Activated naive CD8-positive, alpha-beta T cell treated with anti-CD3 and anti-CD28 coated beads, Interleukin-2, amount 50 U/mL, for 24 hours (primary cell): ENCODE results near the gene PDE4D.
A peak's percentile ranks its signal among the peaks of the same experiment; 100 is the strongest.
"Not testable (repeated sequence)": the region's sequence is repeated elsewhere in the genome, so short reads cannot be mapped to it uniquely, and the experiment has no call there.

Source experiments
- ATAC-seq: fragments of 150-1000 bp; cut with Tn5 transposase; one replicate; pipeline ENCODE4 v1.10.0; 2021
- DNase-seq: peaks from one replicate; pipeline ENCODE4 v3.0.0; 2021
- H3K27ac Mint-ChIP-seq: one replicate; pipeline ENCODE4 v1.8.0; 2021; ENCODE audit warnings: mild to moderate bottlenecking, mixed read lengths
- H3K27me3 Mint-ChIP-seq: one replicate; pipeline ENCODE4 v1.8.0; 2021; ENCODE audit warnings: mixed read lengths
- H3K36me3 Mint-ChIP-seq: one replicate; pipeline ENCODE4 v1.8.0; 2021; ENCODE audit warnings: low read depth, mixed read lengths
- H3K4me1 Mint-ChIP-seq: one replicate; pipeline ENCODE4 v1.8.0; 2021; ENCODE audit warnings: mixed read lengths
- H3K4me3 Mint-ChIP-seq: one replicate; pipeline ENCODE4 v1.8.0; 2021; ENCODE audit warnings: mild to moderate bottlenecking, moderate library complexity, mixed read lengths
- H3K9me3 Mint-ChIP-seq: one replicate; pipeline ENCODE4 v1.8.0; 2021; ENCODE audit warnings: mixed read lengths

Gene PDE4D

DNA sequence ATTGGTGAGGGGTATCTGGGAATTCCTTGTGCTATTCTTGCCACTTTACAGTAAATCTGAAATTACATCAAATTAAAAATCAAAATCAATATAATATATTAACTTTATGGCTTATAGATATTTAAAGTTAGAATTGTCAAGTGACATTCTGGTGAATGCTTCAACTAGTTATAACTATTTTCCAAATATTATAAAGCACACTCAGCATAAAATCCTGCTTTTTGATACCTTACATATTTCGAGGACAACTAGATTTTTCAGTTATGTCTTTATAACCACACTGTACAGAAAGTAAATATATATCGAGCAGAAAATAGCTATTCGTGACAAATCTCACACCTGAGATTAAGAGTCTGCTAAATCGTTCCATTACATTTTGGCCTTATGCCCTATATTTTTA lies 210.2 kb downstream of the PDE4D start:
- Mint-ChIP-seq H3K4me3 (no peak overlapping the region), H3K4me1 (no peaks in the 10 kb centered on the region), H3K36me3 (no peaks in the 10 kb centered on the region), H3K27me3 (no peaks in the 10 kb centered on the region), H3K27ac (no peak overlapping the region), H3K9me3 (no peaks in the 10 kb centered on the region)
- no peak for DNase-seq
- no peak for ATAC-seq

DNA sequence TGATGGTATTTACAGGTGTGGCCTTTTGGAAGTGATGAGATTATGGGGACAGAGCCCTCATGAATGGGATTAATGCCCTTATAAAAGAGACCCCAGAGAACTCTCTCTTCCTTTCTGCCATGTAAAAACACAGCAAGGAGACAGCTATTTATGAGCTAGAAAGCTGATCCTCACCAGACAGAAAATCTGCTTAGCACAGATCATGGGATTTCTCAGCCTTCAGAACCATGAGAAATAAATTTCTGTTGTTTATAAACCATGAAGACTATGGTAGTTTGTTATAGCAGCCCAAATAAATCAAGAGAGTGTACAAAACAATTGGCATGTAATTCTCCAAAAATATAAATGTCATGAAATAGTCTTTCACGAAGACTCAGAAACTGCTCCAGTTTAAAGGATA lies 211.0 kb downstream of the PDE4D start:
- DNase-seq (no peak), ATAC-seq (no peak)
- H3K27ac Mint-ChIP-seq = no peak overlapping the region
- no peak overlapping the region for H3K4me3 Mint-ChIP-seq
- no peaks in the 10 kb centered on the region for H3K36me3 Mint-ChIP-seq
- H3K4me1 Mint-ChIP-seq = no peaks in the 10 kb centered on the region
- no peaks in the 10 kb centered on the region for H3K27me3 Mint-ChIP-seq
- H3K9me3 Mint-ChIP-seq = no peaks in the 10 kb centered on the region

DNA sequence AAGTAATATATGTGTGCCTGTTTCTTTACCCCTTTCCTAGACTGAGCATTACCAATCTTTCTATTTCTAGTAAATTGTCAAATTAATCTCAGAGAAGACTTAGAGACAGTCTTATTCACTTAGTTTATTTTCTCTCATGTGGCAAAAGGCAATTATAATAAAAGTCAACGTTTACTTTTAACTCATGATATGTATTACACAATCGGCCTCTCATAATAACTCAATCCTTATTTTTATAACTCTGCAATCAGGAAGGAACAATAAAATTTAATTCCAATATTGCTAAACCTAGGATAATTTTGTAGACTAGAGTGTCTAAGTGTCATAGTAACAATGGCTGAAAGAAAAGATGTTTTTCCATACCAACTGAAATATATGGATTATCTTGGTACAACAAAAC lies 214.6 kb downstream of the PDE4D start:
- H3K27me3 Mint-ChIP-seq = peaks cover 2% of the 10 kb centered on the region
- H3K9me3 Mint-ChIP-seq = no peaks in the 10 kb centered on the region
- no peaks in the 10 kb centered on the region for H3K36me3 Mint-ChIP-seq
- H3K4me3 Mint-ChIP-seq = no peak overlapping the region
- H3K27ac Mint-ChIP-seq = no peak overlapping the region
- ATAC-seq (no peak), DNase-seq (no peak)
- no peaks in the 10 kb centered on the region for H3K4me1 Mint-ChIP-seq

DNA sequence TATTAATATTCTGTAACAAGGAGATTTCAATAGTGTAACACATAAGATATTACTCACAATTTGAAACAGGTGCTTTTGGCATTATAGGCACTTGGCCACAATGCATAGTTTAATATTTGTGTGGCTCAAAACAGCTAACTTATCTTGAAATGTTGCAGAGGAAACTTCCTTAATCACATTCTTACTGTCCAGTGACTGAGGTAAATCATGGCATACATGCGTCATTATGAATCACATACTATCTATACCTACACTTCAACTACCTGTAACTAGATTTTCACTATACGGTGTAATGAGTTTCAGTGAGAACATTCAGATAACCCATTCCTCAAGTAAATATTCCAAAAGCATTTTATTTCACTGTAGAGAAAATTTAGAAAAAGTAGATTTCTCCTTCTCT lies 218.8 kb downstream of the PDE4D start:
- peaks cover 5% of the 10 kb centered on the region for H3K27me3 Mint-ChIP-seq
- DNase-seq (no peak), ATAC-seq (no peak)
- H3K4me3 Mint-ChIP-seq = no peak overlapping the region
- no peaks in the 10 kb centered on the region for H3K36me3 Mint-ChIP-seq
- no peak overlapping the region for H3K27ac Mint-ChIP-seq
- no peaks in the 10 kb centered on the region for H3K9me3 Mint-ChIP-seq
- H3K4me1 Mint-ChIP-seq = no peaks in the 10 kb centered on the region

DNA sequence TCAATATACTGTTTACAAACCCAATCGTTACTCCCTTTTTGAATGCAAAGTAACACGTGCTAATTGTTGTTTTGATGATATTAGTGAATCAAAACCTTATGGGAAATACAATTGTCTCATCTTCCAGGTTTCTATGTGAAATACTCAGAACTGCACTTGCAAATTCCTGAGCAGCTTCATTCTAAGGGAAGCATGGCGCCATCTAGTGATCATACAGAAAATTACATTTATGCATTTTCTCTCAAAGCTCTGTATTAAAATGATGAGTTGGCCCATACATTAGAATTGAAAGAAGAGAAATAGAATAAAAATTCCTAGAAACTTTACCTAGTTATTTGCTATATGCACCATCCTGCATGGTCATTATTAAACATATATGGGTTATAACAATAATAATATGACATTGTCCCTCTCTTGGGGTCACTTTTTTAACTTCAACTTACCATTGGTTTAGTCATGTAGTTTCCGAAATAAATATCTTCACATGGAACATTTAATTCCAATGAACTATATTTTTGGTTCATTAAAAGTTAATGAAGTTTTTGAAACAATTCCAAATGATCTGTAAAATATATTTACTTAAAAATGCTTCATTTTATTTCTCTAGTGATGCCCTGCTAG lies 220.0 kb downstream of the PDE4D start:
- no peaks in the 10 kb centered on the region for H3K9me3 Mint-ChIP-seq
- no peak for ATAC-seq
- no peaks in the 10 kb centered on the region for H3K36me3 Mint-ChIP-seq
- no peak for DNase-seq
- H3K27me3 Mint-ChIP-seq = peaks cover 5% of the 10 kb centered on the region
- no peak overlapping the region for H3K4me3 Mint-ChIP-seq
- H3K27ac Mint-ChIP-seq = no peak overlapping the region
- no peaks in the 10 kb centered on the region for H3K4me1 Mint-ChIP-seq

DNA sequence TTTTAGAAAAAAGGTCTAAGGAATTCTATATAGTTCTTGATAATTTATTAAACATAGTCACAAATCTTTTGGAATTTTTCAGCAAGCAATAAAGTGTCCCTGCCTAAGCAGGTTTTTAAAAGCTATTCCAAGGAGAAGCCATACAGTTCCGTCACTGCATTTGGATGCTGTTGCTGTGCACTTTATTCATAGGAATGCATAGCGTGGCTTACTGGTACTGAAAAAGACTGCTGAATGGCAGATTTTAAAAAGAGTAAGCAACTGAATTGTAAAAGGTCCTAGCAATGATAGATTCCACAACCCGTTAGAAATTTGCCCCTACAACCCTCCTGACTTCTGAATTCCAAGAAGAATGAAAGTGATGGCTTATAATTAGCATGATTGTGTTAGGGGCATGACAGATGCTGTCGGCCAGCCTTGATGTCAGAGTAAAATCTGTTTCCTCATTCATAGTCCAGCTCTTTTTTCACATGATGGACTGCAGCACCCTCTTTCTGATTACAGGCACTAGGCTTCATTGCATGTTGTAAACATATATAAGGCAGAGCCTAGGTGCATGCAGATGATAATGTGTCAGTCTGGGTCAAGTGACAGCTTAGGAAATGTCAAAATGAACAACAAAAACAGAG lies 227.0 kb downstream of the PDE4D start:
- H3K27me3 Mint-ChIP-seq = peaks cover 2% of the 10 kb centered on the region
- no peaks in the 10 kb centered on the region for H3K9me3 Mint-ChIP-seq
- ATAC-seq (no peak), DNase-seq (no peak)
- no peak overlapping the region for H3K4me3 Mint-ChIP-seq
- H3K4me1 Mint-ChIP-seq = peaks cover 7% of the 10 kb centered on the region
- no peaks in the 10 kb centered on the region for H3K36me3 Mint-ChIP-seq
- no peak overlapping the region for H3K27ac Mint-ChIP-seq

DNA sequence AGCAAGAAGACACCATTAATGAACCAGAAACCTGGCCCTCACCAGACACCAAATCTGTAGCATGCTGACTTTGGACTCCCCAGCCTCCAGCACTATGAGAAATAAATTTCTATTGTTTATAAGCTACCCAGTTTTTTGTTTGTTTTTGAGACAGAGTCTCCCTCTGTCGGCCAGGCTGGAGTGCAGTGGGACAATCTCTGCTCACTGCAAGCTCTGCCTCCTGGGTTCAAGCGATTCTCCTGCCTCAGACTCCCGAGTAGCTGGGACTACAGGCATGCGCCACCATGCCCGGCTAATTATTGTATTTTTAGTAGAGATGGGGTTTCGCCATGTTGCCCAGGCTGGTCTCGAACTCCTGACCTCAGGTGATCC lies 227.7 kb downstream of the PDE4D start:
- H3K36me3 Mint-ChIP-seq, DNase-seq, H3K9me3 Mint-ChIP-seq, ATAC-seq, H3K4me3 Mint-ChIP-seq, H3K27ac Mint-ChIP-seq, H3K27me3 Mint-ChIP-seq, H3K4me1 Mint-ChIP-seq: not testable (repeated sequence)

DNA sequence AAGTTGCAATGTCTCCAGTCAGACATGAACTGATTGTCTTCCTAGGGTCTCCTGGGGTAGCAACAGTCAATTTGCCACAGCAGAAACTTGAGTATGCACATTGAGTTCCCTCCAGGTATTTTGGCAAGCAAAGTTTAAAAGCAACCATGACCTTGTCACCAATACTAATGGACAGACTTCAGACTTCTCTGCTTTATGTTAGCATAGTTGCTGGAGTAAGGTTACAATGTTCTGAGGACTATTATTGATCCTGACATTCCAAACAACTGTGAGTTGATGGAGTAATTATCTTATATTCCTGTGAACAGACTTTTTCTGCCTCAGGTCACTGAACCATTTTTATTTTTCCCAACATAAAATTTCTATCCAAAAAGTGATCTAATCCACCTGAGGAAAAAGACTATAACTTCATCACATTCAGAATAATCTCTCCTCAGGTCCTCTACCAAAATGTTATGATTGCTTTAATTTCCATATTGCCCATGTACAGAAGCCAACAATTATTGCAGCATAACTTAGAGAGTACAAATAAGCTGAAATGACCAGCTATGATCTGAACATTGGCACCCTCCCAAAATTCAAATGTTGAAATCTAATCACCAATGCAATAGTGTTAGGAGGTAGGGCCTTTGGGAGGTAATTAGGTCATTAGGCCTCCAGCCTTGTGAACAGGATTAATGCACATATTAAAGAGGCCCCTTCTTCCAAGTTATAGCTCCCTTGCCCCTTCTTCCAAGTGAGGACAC lies 228.3 kb downstream of the PDE4D start:
- H3K27ac Mint-ChIP-seq = no peak overlapping the region

DNA sequence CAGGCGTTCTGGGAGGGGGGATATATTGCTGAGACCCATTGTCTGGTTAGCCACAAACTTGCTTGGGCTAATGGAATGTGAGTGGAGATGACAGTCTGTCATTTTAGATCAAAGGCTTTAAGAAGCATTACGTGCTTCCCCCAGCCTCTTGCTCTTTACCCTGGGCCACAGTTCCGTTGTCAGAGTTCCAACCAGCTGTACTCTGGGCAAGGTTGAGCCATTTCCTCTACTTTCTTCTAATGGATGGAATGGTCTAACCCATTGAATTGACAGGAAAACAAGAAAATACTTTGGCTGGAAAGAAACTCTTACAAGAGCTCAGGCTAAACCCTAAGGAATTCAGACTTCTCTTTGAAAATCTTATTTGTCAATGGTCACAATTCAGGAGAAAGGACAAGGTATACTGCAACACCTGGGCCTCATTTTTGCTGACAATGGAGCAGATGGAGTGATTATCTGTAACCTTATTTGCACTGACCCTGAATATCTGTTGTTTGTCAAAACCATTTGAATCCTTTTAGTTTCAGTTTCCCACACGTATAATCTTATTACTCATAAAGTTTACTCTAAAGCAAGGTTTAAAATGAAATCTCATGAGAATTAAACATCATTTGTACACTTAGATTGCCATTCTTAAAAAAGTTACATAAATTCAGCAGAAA lies 231.4 kb downstream of the PDE4D start:
- DNase-seq (no peak), ATAC-seq (peak; percentile 33)
- H3K9me3 Mint-ChIP-seq = no peaks in the 10 kb centered on the region
- H3K27me3 Mint-ChIP-seq = no peaks in the 10 kb centered on the region
- peaks cover 7% of the 10 kb centered on the region for H3K4me1 Mint-ChIP-seq
- no peak overlapping the region for H3K4me3 Mint-ChIP-seq
- no peaks in the 10 kb centered on the region for H3K36me3 Mint-ChIP-seq
- H3K27ac Mint-ChIP-seq = no peak overlapping the region

More for the DNA sequence above, 228.3 kb downstream of the PDE4D start:
- H3K27me3 Mint-ChIP-seq = no peaks in the 10 kb centered on the region
- peaks cover 7% of the 10 kb centered on the region for H3K4me1 Mint-ChIP-seq
- ATAC-seq (no peak), DNase-seq (no peak)
- no peak overlapping the region for H3K4me3 Mint-ChIP-seq
- no peaks in the 10 kb centered on the region for H3K9me3 Mint-ChIP-seq
- H3K36me3 Mint-ChIP-seq = no peaks in the 10 kb centered on the region

DNA sequence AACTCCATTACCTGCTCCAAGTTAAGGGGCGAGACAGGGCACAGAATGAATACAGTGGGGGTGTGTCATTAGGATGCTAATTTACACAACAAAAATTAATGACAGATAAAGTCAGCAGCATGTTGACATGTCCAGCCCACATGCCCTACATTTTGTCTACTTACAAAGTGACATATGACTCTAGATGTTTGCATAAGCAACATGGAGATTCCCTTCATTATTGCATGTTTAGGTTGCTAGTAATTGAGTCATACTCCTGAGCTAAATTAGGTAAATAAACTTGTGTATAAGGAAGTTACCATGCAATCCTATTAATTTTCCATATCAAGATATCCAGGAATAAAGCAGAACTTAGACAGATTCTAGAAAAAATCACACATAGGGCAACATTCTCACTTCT lies 232.2 kb downstream of the PDE4D start:
- peaks cover 7% of the 10 kb centered on the region for H3K4me1 Mint-ChIP-seq

DNA sequence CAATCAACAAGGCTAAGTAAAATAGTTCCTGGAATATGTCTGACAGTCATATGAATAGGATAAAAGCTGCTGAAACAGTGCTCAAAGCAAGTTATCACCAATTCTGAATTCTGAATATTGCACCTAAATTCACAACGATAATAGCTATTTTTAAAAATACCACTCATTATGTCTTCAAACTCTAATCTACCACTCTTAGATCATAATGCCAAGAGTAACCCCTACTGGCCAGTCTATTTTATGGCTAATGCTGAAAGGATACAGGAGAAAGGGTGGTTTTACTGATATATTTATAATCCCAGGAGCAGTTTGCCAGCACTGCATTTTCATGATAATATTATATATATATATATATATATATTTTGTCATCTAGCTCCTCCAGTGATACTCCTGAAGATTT lies 232.8 kb downstream of the PDE4D start:
- Mint-ChIP-seq H3K27me3 (no peaks in the 10 kb centered on the region), H3K4me3 (no peak overlapping the region), H3K9me3 (no peaks in the 10 kb centered on the region), H3K27ac (no peak overlapping the region), H3K4me1 (peaks cover 12% of the 10 kb centered on the region), H3K36me3 (no peaks in the 10 kb centered on the region)
- DNase-seq = no peak
- ATAC-seq = no peak

More for the DNA sequence above, 232.2 kb downstream of the PDE4D start:
- no peak for ATAC-seq
- Mint-ChIP-seq H3K9me3 (no peaks in the 10 kb centered on the region), H3K36me3 (no peaks in the 10 kb centered on the region), H3K27ac (no peak overlapping the region), H3K4me3 (no peak overlapping the region), H3K27me3 (no peaks in the 10 kb centered on the region)
- DNase-seq = no peak

DNA sequence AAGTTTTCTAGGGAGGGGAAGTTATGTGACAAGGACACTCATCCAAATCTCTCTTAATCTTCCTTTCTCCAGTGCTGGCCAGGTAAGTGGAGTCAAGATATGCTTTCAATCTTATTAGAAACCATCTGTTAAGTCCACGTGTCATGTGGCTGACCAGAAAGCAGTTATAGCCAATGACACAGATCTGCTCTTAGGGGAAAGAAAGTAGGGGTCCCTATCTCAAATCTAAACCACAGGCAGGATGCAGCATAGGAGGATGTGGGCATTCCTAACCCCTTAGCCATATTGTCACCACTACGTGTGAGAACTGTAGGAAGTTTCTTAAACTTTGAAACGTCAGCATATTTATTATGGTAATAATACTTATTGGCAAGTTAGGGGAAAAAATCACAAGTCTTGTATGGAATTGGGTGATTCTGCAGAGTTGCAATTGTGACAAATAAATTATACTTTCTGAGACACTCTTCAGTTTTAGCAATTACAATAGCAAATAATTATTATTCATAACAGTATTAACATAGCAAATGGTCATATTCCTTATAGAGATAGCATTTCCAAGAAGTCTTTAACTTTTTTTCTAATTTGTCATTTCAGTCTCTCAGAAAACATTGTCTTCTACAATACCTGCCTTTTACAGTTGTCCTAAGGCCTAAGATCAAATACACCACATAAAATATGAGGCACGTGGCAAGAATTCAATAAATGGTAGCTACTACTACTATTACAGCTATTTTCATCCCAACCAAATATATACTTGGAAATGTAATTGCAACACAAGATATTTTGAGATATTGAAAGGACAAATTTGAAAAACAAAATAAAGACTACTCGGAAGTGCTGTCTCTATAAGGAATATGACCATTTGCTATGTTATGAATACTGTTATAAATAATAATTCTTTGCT lies 236.9 kb downstream of the PDE4D start:
- ATAC-seq (no peak), DNase-seq (no peak)
- Mint-ChIP-seq H3K27me3 (no peaks in the 10 kb centered on the region), H3K36me3 (no peaks in the 10 kb centered on the region), H3K4me3 (no peak overlapping the region), H3K4me1 (peaks cover 6% of the 10 kb centered on the region), H3K27ac (no peak overlapping the region), H3K9me3 (no peaks in the 10 kb centered on the region)

DNA sequence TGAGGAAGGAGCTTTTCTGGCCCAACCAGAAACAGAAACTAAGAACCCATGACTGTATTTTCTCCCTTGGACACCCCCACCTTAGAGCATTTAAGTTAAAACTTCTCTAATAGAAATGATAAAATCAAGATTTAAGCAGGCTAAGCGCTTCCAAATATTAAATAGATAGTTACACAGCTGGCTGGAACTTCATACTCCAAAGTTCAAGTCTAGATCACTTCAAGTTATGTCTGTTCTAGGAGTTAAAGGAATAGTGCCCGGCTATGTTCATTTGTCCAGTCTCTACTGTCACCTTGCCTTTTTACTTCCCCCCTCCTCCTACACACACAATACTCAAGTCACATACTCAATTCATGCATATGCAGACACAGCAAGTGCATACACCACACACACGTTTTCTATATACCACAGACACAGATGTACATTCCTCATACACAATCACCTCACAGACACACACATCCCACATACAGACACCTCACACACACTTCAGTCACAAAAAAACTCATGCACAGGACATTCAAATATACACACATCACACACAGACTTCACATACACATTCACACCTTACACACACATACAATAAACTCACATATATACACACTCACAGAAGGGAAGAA lies 237.7 kb downstream of the PDE4D start:
- no peaks in the 10 kb centered on the region for H3K9me3 Mint-ChIP-seq
- H3K4me1 Mint-ChIP-seq = peaks cover 5% of the 10 kb centered on the region
- ATAC-seq = no peak
- no peaks in the 10 kb centered on the region for H3K36me3 Mint-ChIP-seq
- H3K27me3 Mint-ChIP-seq = no peaks in the 10 kb centered on the region
- no peak overlapping the region for H3K4me3 Mint-ChIP-seq
- no peak for DNase-seq
- no peak overlapping the region for H3K27ac Mint-ChIP-seq

DNA sequence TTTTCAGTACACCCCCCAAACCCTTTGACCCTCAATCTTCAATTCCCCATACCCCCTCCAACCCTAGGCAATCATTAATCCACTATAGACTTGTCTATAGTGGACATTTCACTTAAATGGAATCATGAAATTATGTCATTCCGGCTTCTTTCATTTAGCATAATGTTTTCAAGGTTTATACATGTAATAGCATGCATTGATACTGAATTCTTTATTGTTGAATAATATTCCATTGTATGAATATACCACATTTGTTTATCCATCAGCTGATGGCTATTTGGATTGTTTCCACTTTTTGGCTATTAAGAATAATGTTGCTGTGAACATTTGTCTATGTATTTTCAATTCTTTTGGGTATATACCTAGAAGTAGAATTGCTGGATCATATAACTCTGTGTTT lies 238.8 kb downstream of the PDE4D start:
- no peak overlapping the region for H3K27ac Mint-ChIP-seq
- H3K36me3 Mint-ChIP-seq = no peaks in the 10 kb centered on the region
- ATAC-seq = no peak
- no peak for DNase-seq
- peaks cover 5% of the 10 kb centered on the region for H3K4me1 Mint-ChIP-seq
- H3K9me3 Mint-ChIP-seq = no peaks in the 10 kb centered on the region
- no peaks in the 10 kb centered on the region for H3K27me3 Mint-ChIP-seq
- no peak overlapping the region for H3K4me3 Mint-ChIP-seq
